OCI-LY1 (cell line): ENCODE measurements around the gene PPFIA1.

Experiments used
- CTCF ChIP-seq: fragments of 200-600 bp; sonication (generic), shearing (Covaris generic); IDR thresholded peaks from 2 replicates; pipeline ENCODE4 v1.5.1; 2017; ENCODE audit warnings: mild to moderate bottlenecking, antibody characterized with exemption, low read length, moderate library complexity, mixed read lengths
- EZH2 ChIP-seq: fragments of 200-600 bp; sonication (generic), shearing (Covaris generic); IDR thresholded peaks from 2 replicates; pipeline ENCODE4 v1.8.0; 2017; ENCODE audit warnings: borderline replicate concordance, mixed run types, mild to moderate bottlenecking, antibody characterized with exemption, low read length, moderate library complexity, mixed read lengths

- no peak for TF ChIP-seq CTCF
- TF ChIP-seq EZH2 = no peak
These were observed 129.2 kb downstream of the PPFIA1 start for GRCh38 chr11:70399681-70400112.
